ENCODE data around the gene CAPN8. TPM values are rescaled to one million over a fixed set of nuclear protein-coding genes. Genes with fewer than 3 reads are reported as not detected.

Gene CAPN8
- total and polyA plus RNA-seq, 4 donors = 30.5 to 123 (median 81.2) TPM

DNA sequence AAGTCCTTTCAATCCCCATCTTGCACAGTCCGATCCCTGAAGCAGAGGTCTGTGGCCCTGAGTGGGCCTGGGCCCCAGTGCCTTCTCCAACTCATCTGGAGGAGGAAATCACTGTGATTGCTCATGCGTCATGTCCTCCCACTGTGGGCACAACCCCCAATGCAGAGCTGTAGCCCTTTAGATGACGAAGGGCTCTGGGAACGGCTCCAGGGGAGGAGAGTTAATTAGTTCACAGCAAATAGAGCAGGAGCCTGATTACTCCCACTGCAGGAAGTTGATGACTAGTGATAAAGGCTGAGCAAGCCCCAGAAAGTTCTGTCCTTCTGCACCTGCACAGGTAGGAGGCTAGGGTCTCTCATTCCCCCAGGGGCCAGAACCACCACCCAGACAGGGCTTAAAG lies 160.8 kb downstream of the CAPN8 start:
- TF ChIP-seq CTCF (IDR thresholded peaks at IDR 0.05; ENCODE audit: control extremely low read depth, extremely low read depth) = no peak
- DNase-seq (peak in 1 of 3 donors; percentile 7), ATAC-seq (ENCODE audit: insufficient read depth, low FRiP score) (peak; percentile 61)

DNA sequence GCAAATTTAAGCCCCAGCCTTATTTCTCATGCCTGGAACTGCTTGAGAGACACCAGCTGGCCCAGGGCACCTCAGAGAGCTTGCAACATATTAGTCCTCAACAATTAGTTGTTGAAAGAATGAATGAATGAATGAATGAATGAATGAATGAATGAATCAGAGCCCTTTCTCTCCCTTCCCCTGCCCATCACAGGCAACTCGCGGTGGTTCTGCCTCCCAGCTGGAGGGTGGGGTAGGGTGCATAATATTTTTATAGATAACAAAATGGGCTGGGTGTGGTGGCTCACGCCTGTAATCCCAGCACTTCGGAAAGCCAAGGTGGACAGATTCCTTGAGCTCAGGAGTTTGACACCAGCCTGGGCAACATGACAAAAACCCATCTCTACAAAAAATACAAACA lies 162.2 kb downstream of the CAPN8 start:
- Histone ChIP-seq H3K27me3 (ENCODE audit: control insufficient read depth in 3 of 3, insufficient read depth in 3 of 3, low read length in 2 of 3) (no peaks in the 10 kb centered on the region), H3K27ac (ENCODE audit: low read depth in 1 of 2, low read length in 1 of 2) (no peak overlapping the region), H3K9ac (ENCODE audit: insufficient read depth in 1 of 2, low read length in 2 of 2) (no peak overlapping the region), H3K36me3 (ENCODE audit: control insufficient read depth in 4 of 4, insufficient read depth in 4 of 4, low read length in 4 of 4) (no peaks in the 10 kb centered on the region), H3K4me1 (ENCODE audit: control insufficient read depth in 5 of 5, insufficient read depth in 5 of 5, low read length in 5 of 5) (peaks cover 0 to 6% (median 0%) of the 10 kb centered on the region in 5 donors), H3K9me3 (ENCODE audit: control insufficient read depth in 4 of 4, insufficient read depth in 3 of 4, low read length in 3 of 4) (peaks cover 0 to 2% (median 0%) of the 10 kb centered on the region in 4 donors), H3K4me3 (no peak overlapping the region)
- TF ChIP-seq CTCF (IDR thresholded peaks at IDR 0.05; ENCODE audit: control extremely low read depth, extremely low read depth) = no peak
- 72 to 93% methylated on average over 4 of the region's 4 CpGs for WGBS, 2 donors
- no peak for ATAC-seq (ENCODE audit: insufficient read depth, low FRiP score)
- DNase-seq = no peak

More for the DNA sequence above, 160.8 kb downstream of the CAPN8 start:
- 61 to 76% methylated on average over 4 of the region's 4 CpGs for WGBS, 2 donors
- no peak overlapping the region for H3K9ac ChIP-seq (ENCODE audit: insufficient read depth in 1 of 2, low read length in 2 of 2)
- H3K36me3 ChIP-seq (ENCODE audit: control insufficient read depth in 4 of 4, insufficient read depth in 4 of 4, low read length in 4 of 4) = no peaks in the 10 kb centered on the region
- H3K27ac ChIP-seq (ENCODE audit: low read depth in 1 of 2, low read length in 1 of 2) = no peak overlapping the region
- peaks cover 0 to 2% (median 0%) of the 10 kb centered on the region in 4 donors for H3K9me3 ChIP-seq (ENCODE audit: control insufficient read depth in 4 of 4, insufficient read depth in 3 of 4, low read length in 3 of 4)
- H3K27me3 ChIP-seq (ENCODE audit: control insufficient read depth in 3 of 3, insufficient read depth in 3 of 3, low read length in 2 of 3) = no peaks in the 10 kb centered on the region
- peaks cover 0 to 6% (median 0%) of the 10 kb centered on the region in 5 donors for H3K4me1 ChIP-seq (ENCODE audit: control insufficient read depth in 5 of 5, insufficient read depth in 5 of 5, low read length in 5 of 5)
- no peak overlapping the region for H3K4me3 ChIP-seq

DNA sequence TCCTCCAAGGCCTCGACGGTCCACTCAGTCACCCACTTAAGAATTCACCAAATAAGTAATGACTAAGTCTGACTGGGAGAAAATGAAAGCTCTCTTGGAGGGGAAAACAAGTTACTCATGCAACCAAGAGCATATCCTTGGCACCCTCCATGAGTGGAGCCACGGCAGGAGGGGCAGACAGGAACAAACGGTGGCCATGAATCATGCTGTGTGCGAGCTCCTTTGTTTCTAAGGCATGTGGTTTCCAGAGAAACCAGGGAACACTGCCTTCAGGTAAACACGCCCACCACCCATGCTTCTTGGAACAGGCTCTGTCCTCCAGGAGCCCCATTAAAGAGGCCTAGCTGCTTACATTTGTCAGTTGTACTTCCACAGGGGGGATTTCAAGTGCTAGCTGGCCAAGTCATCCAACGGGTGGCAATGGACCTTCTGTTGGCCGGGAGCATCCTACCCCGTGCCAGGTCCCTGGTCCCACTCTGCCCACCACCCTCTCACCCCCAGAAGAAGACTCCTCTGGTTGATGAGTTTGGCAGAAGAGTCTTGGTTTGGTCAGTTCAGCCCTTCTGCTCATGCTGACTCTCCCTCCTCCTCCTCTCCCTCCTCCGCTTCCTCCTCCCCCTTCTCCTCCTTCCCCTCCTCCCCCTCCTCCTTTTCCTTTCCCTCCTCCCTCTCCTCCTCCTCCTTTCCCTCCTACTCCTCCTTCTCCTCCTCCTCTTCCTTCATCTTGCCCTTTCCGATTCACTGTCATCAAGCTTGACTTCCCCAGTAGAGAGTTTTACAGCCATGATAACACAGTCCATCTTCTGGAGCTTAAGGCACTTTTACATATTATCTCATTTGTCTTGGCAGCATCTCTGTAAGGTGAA lies 164.7 kb downstream of the CAPN8 start:
- ATAC-seq (ENCODE audit: insufficient read depth, low FRiP score) (peak; percentile 73), DNase-seq (peak; percentile 38 to 61 (median 49))
- Histone ChIP-seq H3K4me3 (no peak overlapping the region), H3K36me3 (ENCODE audit: control insufficient read depth in 4 of 4, insufficient read depth in 4 of 4, low read length in 4 of 4) (no peaks in the 10 kb centered on the region), H3K27ac (ENCODE audit: low read depth in 1 of 2, low read length in 1 of 2) (peak overlapping the region in 1 of 2 donors; percentile 64), H3K9me3 (ENCODE audit: control insufficient read depth in 4 of 4, insufficient read depth in 3 of 4, low read length in 3 of 4) (peaks cover 0 to 2% (median 0%) of the 10 kb centered on the region in 4 donors), H3K27me3 (ENCODE audit: control insufficient read depth in 3 of 3, insufficient read depth in 3 of 3, low read length in 2 of 3) (no peaks in the 10 kb centered on the region), H3K9ac (ENCODE audit: insufficient read depth in 1 of 2, low read length in 2 of 2) (no peak overlapping the region), H3K4me1 (ENCODE audit: control insufficient read depth in 5 of 5, insufficient read depth in 5 of 5, low read length in 5 of 5) (peaks cover 0 to 6% (median 0%) of the 10 kb centered on the region in 5 donors)
- no peak for TF ChIP-seq CTCF (IDR thresholded peaks at IDR 0.05; ENCODE audit: control extremely low read depth, extremely low read depth)
- WGBS, 2 donors = 64 to 82% methylated on average over 11 of the region's 11 CpGs
